GM21528 (cell line): ENCODE data around the gene ALOX5.

Experiments
- ATAC-seq: cut with Tn5 transposase; IDR thresholded peaks from one replicate; pipeline ENCODE4 v1.9.1; 2021; ENCODE audit warnings: mild to moderate bottlenecking, moderate library complexity; ENCODE audit not compliant: unreplicated experiment, low FRiP score

ALOX5 gene

DNA sequence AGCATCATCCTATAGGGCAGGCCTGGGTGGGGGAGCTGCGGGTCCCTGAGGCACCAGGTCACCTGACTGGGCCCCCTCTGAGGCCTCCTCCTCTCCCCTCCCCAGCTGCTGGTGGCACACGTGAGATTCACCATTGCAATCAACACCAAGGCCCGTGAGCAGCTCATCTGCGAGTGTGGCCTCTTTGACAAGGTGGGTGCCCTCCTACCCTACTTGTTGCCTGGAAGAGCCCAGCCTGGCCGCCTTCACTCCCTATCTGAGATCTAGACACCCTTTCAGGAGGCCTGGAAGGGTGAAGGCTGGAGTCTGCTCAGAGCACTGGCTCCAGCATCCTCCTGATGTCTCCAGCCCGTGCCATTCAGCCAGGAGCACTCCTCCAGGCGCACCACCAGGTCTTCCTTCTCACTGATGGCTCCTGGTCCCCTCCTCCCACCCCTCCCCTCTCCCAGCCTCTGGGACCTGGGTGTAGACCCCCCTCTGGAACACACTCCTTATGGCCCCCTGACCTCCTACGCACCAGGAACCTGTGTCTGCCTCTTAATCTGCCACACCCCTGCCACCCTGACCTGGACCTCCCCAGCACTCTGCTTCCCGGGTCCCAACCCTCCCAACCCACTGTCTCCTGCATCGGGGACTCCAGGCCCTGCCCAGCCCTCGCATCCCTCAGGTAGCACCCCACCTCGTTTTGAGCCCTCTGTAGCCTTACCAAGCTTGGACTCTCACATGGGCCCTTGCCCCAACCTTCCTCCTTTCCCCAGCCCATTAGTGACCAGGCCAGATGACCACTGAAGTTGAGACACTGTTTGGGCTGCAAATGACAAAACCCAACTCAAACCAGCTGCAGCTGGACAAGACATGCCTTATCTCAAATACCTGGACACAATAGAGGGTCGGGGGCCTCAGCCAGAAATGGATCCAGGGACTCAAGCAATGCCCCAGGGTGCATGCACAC, 67.5 kb downstream of the ALOX5 start:
- no peak for ATAC-seq

DNA sequence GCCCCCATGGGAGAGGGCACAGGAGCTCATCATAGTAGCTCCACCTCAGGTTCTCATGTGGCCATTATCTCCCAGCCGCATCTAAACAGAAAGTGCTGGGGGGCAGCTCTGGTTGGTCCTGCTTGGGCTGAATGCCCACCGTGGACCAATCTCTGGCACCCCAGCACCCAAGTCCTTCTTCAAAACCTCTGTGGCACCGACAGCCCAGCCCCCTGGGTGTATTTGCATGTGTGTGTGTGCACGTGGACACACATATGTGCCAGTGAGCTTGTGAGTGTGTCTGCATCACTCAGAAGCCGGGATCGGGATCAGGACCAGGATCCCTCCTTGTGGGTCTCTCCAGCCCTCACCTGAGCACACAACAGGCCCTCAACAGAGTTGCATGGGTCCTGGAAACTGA, 68.2 kb downstream of the ALOX5 start:
- no peak for ATAC-seq

DNA sequence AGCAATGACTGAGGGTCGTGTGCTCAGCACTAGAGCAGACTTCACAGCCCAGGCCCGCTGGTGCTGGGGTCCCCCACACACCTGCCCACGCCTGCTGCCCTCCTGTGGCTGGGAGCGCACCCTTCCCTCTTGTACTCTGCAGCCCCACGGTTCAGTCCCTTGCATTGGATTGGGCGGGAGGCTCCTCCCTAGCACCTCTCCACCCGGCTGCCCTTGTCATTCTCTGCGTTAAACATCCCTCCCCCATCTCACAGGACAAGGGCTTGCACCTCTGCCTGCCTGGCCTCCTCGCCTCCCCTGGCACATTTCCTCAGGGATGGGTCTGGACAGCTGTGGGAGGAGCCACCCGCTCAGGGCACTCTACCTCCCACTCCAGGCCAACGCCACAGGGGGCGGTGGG, 68.6 kb downstream of the ALOX5 start:
- no peak for ATAC-seq

DNA sequence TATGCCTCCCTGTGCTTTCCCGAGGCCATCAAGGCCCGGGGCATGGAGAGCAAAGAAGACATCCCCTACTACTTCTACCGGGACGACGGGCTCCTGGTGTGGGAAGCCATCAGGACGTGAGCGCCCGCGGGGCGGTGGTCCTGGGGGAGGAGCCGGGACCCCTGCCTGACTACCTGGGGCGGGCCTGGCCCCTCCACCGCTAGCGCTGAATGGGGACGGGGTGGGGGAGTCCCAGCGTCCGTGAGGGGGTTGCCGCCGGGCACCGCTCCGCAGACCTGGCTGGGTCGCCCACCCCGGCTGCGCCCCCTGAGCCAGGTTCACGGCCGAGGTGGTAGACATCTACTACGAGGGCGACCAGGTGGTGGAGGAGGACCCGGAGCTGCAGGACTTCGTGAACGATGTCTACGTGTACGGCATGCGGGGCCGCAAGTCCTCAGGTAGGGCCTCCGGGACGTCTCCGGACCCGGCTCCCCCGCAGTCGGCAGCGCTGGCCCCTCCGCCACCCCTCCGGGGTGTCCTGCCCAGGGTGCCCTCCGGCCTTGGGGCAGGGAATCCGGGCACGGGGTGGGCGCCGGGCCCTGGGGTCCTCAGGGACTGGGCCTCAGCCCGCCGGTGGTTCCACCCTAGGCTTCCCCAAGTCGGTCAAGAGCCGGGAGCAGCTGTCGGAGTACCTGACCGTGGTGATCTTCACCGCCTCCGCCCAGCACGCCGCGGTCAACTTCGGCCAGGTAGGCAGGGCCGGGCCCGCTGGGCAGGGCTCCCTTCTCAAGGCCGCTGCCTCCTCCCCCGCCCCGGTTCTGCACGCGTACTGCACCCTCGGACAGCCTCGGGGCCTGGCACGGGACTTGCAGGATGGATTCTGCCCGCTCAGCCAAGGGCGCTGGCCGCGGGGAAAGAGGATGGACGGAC, 69.3 kb downstream of the ALOX5 start:
- ATAC-seq: no peak

DNA sequence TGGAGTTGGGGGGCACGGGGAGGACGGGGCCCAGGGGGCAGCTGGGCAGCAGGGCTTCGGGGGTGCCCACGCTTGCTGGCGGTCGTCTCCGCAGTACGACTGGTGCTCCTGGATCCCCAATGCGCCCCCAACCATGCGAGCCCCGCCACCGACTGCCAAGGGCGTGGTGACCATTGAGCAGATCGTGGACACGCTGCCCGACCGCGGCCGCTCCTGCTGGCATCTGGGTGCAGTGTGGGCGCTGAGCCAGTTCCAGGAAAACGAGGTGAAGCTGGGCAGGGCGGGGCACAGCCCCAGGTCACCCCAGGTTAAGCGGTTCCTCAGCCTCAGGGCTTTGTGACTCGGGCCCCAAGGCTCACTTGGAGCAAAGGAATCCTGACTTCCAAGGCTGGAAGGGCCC, 70.0 kb downstream of the ALOX5 start:
- ATAC-seq: no peak

DNA sequence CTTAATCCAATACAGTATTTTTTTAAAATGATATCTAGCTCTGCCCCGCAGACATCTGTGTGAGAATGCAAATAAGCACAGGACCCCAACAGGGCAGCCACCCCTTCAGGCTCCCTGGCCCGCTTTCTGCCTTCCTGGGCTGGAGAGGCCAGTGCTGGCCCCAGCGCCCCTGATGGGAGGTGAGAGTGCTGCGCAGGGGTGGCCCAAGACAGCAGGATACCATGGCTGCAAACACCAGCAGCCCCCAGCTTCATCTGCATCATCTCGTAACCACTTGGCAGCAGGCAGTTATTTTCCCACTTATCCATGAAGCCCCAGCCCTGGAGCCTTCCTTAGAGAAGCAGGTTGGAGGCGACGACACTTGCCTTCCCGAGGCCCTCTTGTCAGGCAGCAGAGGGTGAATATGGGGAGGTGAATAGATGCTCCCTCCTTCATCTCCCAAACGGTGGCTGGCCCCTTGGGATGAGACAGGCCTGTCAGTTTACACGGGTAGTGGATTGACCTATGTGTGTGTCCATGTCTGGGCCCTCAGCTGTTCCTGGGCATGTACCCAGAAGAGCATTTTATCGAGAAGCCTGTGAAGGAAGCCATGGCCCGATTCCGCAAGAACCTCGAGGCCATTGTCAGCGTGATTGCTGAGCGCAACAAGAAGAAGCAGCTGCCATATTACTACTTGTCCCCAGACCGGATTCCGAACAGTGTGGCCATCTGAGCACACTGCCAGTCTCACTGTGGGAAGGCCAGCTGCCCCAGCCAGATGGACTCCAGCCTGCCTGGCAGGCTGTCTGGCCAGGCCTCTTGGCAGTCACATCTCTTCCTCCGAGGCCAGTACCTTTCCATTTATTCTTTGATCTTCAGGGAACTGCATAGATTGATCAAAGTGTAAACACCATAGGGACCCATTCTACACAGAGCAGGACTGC, 71.2 kb downstream of the ALOX5 start:
- no peak for ATAC-seq

DNA sequence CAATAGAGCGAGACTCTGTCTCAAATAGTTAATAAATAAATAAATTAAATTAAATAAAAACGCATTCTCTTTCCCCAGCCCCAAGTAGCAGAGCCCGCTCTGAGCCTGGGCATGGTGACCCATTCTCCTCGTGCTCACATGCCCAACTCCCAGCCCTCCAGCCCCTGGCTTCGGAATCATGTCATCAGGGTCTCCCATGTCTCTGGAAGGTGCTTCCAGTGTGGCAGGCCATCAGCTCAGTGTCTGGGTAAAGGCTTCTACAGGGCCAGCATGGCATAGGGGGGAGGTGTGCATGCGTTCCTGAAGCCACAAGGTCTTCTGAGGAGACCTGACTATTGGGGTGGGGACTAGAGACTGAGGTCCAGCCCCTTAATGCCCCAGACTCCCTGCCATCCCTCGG, 72.8 kb downstream of the ALOX5 start:
- ATAC-seq: no peak

DNA sequence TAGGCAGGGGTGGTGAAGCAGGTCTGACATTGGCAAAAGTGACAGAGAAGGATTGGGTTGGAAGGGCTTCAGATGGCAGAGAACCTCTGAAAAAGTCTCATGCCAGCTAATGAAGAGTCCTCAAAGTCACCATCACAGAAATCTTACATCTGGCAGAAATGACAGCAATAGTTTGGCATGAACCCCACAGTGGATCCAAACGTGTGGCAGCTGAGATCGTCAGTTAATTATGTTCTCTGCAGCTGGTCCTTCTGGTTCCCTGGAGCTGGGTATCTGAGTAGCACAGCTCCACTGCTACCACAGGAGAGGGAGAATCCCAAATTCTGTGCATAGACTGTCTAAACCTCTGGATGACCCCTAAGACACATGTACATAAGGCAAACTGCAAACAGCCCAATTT, 73.4 kb downstream of the ALOX5 start:
- ATAC-seq: no peak

DNA sequence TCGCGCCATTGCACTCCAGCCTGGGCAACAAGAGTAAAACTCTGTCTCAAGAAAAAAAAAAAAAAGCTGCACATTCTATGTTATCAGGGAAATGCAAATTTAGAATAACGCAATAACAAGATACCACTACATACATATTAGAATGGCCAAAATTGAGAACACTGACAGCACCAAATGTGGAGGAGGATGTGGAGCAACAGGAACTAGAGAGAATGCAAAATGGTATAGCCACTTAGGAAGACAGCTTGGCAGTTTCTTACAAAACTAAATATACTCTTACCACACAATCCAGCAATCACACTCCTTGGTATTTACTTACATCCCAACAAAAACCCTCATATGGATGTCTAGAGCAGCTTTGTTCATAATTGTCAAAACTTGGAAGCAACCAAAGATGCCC, 76.8 kb downstream of the ALOX5 start:
- no peak for ATAC-seq

DNA sequence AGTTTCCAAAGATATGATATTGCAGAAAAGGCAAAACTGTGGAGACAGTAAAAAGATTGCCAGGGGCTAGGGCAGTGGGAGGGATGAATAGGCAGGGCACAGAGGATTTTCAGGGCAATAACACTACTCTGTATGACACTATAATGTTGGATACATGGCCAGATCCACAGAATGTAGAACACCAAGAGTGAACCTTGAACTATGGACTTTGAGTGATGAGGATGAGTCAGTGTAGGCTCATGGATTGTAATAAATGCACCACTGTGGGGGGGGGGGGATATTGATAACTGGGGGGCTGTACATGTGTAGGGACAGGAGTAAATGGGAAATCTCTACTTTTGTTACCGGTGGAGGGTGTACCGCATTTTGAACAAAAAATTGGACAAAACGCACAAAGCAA, 77.4 kb downstream of the ALOX5 start:
- ATAC-seq: no peak

DNA sequence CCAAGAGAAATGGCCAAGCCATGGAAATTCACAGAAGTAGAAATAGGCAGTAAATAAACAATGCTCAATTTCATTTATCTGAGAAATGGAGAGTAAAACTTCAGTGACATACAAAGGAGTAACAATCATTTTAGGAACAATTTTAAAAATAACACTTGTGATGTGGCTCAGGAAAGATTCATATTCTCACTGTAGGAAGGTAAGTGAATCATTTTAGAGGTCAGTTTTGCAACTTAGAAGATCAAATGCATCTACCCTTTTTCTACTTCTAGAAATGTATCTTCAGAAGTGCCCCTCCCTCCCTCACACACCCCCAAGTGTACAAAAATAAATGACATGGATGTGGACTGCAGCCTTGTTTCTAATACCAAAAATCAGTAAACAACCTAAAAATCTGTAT, 78.3 kb downstream of the ALOX5 start:
- ATAC-seq: no peak

DNA sequence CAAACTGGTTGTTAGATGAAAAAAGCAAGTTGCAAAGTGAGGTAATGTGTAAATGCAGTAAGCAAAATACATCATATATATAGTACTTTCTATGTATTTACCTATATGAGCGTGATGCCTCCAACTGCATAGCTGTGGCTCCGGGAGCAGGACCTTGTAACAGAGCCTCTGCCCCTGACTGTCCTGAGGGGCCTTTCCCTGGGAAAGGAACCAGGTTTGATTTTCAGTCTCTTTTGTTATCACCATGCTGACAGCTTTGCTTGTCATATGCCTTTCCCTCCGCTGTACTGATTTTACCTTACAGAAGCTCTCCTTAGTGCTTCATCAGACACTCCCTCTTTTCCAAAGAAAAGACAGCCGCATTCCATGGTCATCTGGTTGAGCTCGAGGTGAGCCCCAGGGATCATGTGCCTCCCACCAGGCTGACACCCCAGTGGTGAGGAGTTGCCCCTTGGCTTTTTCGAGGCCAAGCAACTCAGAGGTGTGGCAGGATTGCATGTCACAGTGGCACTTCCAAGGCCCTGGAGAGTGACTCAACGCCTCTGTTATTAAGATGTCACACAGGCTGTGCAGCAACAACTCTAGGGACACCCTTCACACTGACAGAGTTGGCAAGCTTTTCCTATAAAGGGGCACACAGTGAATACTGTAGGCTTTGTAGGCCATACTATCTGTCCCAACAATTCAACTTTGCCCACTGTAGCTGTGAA, 78.9 kb downstream of the ALOX5 start:
- no peak for ATAC-seq

DNA sequence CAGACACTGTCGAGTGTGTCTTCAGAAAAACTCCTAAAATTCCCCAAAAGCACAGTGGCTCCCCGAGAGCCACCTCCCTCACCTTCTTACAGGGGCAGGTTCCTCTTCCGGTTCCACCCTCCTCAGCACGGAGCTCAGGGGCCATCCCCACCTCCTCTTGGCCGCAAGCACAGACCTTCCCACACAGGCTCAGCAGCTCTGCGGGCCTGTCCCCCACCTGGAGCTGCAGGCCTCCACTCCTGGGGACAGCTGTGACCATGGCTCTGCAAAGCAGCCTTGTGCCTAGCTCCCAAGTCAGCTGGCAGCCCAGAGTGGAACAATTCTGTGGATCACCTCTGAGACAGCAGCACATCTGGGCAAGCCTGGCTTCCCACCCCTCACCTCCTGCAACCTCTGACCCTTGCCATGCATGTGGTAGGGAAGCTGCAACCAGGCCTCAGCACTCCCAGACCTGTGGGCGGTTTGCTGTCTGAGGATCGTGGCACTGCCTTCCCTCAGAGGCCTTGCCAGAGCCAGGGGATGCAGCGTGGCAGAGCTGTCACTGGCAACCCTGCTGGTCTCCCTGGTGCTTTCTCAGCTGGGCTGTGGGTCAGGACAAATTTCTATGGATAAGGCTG, 79.7 kb downstream of the ALOX5 start:
- ATAC-seq: no peak

DNA sequence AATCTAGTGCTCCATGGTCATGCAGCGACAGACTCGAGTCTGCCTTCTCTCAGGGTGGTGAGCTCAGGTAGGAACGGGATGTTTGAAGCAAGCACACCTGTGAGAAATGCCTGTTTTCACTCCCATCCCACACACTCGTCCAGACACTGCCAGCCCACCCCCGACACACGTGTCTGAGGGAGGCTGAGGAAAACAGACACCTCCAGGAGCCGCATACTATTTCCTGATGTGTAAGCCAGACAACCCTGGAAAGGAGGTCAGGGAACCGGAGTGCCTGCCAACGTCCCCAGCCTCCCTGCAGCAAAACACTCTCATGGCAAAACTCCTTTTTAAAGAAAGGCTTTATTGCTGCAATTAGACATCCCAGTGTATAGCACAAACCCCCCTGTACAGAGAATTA, 80.2 kb downstream of the ALOX5 start:
- ATAC-seq: no peak

DNA sequence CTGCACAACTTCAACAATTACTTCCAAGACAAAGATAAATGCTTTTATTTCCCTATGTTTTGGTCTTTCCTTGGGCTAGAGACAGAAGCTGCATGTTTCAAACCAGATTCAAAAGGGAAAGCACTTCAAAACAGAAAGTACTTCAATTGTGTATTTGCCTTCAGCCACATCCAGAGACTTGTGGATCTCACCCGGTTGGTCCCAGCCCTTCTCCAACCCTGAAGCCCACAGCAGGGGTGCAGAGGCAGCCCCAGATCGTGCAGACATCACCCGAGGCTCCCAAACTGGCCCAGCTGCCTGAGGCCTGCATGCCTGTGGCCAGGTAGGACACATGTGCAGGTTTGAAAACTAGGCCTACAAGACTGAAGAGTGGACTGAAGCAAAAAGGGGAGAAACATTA, 80.8 kb downstream of the ALOX5 start:
- ATAC-seq: no peak

DNA sequence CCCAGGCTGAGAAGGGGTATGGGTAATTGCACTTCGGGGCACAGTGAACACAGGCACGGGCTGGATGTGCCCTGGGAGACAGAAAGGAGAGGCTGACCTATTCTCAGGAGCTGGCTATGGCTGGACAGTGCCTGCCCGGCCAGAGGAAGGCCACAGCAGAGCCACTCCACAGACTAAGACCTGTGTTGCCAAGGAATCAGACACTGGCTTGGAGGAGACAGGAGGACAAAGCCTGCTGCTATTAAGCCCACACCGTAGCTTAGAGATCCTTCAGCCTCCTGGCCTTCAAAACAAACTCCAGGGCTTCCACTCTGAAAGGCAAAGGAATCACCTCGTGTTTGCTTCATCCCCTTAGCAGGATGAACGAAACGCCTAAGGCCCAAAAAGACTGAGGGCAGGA, 82.2 kb downstream of the ALOX5 start:
- ATAC-seq: no peak

DNA sequence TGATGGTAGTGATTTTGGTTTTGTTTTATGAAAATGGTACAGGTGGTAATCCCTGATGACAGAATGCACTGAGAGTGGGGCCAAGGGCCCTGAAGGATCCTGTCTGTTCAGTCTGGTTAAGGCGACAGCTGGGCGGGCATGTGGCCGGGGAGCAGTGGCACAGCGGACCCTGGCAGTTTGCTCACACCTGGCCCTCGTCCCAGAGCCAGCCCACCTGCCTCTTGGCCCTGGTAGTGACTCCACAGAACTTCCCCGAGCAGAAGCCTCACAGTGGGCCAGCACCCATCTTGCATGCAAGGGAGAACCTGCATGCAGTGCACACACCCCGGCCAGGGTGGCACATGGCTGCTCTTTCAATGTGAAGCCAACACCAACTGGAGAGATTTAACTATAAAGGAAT, 82.8 kb downstream of the ALOX5 start:
- no peak for ATAC-seq

DNA sequence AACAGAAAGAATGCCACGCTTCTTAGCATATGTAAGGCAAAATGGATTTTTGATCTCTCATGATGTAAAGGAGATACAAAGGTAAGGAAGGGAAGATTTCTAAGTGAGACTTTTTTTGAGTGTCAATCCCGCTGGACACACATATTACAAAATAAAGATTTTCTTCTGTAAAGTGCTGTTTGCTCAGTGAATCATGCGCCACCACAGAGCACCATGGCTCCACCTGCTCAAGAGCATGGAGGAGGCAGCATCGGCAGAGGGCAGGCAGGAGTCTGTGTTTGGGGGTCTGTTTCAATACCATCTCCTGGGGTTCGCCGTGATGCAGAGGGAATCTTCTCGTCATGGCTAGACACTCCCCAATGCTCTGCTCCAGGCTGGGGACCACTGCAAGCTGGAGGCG, 83.5 kb downstream of the ALOX5 start:
- no peak for ATAC-seq

DNA sequence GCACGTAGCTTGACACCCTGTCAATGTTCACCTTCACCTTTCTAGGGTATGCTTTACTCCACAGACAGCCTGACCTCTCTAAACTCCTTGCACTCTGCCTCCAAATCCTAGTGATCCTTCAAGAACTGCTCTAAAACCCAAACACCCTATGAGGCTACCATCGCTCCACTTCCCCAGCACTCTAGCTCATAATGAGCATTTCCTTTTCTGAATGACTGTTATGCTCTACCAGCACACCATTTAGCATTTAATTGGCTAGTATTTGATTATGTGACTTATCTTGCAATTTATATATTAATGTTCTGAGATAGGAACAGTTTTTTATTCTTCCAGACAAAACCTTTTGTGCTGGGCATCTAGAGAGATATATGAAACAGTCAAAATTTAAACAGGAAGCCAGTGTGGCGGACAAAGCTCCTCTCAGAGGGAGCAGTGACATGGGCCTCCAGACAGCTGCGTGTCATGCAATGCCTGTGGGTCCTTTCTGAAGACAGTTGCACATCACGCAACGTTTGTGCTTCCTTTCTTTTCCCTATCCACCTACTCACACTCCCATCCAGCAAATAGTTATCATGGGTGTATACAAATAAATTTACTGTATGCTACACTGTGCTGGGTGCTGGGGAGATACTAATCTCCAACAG, 86.3 kb downstream of the ALOX5 start:
- peak; percentile 54 for ATAC-seq
